Smooth muscle cell (in vitro differentiated cells): ENCODE results near the gene CD99L2. TPM values are rescaled to one million over a fixed set of nuclear protein-coding genes. Genes with fewer than 3 reads are reported as not detected.

Source experiments
- DNase-seq: peaks from one replicate; lab custom pipeline; 2025; ENCODE audit not compliant: unreplicated experiment; lab: John Stamatoyannopoulos, UW
- H2AFZ ChIP-seq: fragments of 200-600 bp; sonication (generic); 2 replicates; pipeline ENCODE4 v1.6.0; 2016; ENCODE audit warnings: antibody characterized with exemption, low read depth, mild to moderate bottlenecking
- H3F3A ChIP-seq: fragments of 200-600 bp; sonication (generic); 2 replicates; pipeline ENCODE4 v1.6.0; 2017; ENCODE audit warnings: antibody characterized with exemption, low read depth
- H3K27ac ChIP-seq: fragments of 200-600 bp; sonication (generic); 2 replicates; pipeline ENCODE4 v1.5.1; 2016; ENCODE audit warnings: low read depth, mild to moderate bottlenecking
- H3K27me3 ChIP-seq: fragments of 200-600 bp; sonication (generic); 2 replicates; pipeline ENCODE4 v1.6.1; 2016; ENCODE audit warnings: low read depth, mild to moderate bottlenecking
- H3K36me3 ChIP-seq: fragments of 200-600 bp; sonication (generic); 2 replicates; pipeline ENCODE4 v1.5.1; 2016; ENCODE audit warnings: low read depth
- H3K4me1 ChIP-seq: fragments of 200-600 bp; sonication (generic); 2 replicates; pipeline ENCODE4 v1.5.1; 2016; ENCODE audit warnings: low read depth
- H3K4me2 ChIP-seq: fragments of 200-600 bp; sonication (generic); 2 replicates; pipeline ENCODE4 v1.6.0; 2016; ENCODE audit warnings: mild to moderate bottlenecking
- H3K4me3 ChIP-seq: fragments of 200-600 bp; sonication (generic); 2 replicates; pipeline ENCODE4 v1.5.1; 2016; ENCODE audit warnings: mild to moderate bottlenecking
- H3K79me2 ChIP-seq: fragments of 200-600 bp; sonication (generic); 2 replicates; pipeline ENCODE4 v1.6.0; 2016; ENCODE audit warnings: low read depth, mild to moderate bottlenecking
- H3K9ac ChIP-seq: fragments of 200-600 bp; sonication (generic); 2 replicates; pipeline ENCODE4 v1.6.0; 2016; ENCODE audit warnings: low read depth
- H3K9me3 ChIP-seq: fragments of 200-600 bp; sonication (generic); replicated peaks from 2 replicates; pipeline ENCODE4 v1.5.1; 2016; ENCODE audit warnings: low read depth
- H4K20me1 ChIP-seq: fragments of 200-600 bp; sonication (generic); 2 replicates; pipeline ENCODE4 v1.6.0; 2016; ENCODE audit warnings: low read depth
- WGBS: methylation state at CpG from one replicate; pipeline ENCODE4 v1.1.7; 2016; ENCODE audit warnings: low lambda C conversion rate; 5-methylcytosine and 5-hydroxymethylcytosine counted together
- polyA plus RNA-seq: library from polyadenylated mRNA; unstranded; fragments of >200 nt; fragmentation: Nextera tagmentation; extraction: Ambion mirVana; gene quantifications from 2 replicates; pipeline ENCODE4 v1.2.1, GENCODE V29; 2016
- total RNA-seq: library from RNA; depleted of rRNA; stranded (reverse); fragments of >200 nt; gene quantifications from 2 replicates; pipeline ENCODE4 v1.2.3, GENCODE V29; 2014
- TF ChIP-seq, protein P1 (sequence below): fragments of 200-600 bp; sonication (generic); IDR thresholded peaks from 2 replicates; pipeline ENCODE4 v1.5.1; 2017; ENCODE audit warnings: borderline replicate concordance, mild to moderate bottlenecking, antibody characterized with exemption; ENCODE audit not compliant: insufficient read depth, poor library complexity, severe bottlenecking

CD99L2 gene
- total and polyA plus RNA-seq, 2 experiments from 2014 or later: 43.7 to 44.6 TPM

DNA sequence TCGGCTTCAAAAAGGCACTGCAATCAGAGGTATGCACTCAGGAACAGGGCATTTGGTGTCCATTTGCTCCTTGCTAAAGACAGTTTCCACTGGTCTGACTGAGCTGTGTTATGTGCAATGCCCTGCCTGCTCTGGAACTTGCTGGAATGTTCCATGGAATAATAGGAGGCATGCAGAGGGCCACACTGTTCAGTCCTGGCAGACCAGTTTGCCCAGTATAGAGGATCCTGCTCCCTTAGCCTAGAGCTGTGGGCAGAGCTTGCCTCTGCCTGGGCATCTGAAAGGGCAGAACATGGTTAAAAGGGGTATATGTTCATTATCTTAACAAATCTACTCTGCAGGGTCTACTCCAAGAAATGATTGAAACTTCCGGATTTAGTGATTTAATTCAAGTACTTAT, 27.8 kb upstream of the CD99L2 start:
- Histone ChIP-seq H3F3A (no peaks in the 10 kb centered on the region), H3K27ac (no peak overlapping the region), H3K4me1 (no peaks in the 10 kb centered on the region), H3K9ac (no peak overlapping the region), H4K20me1 (no peaks in the 10 kb centered on the region), H3K9me3 (no peaks in the 10 kb centered on the region), H2AFZ (no peak overlapping the region), H3K79me2 (no peaks in the 10 kb centered on the region), H3K4me3 (no peak overlapping the region), H3K27me3 (no peaks in the 10 kb centered on the region), H3K4me2 (no peak overlapping the region), H3K36me3 (no peaks in the 10 kb centered on the region)
- 93% methylated on average over 2 of the region's 2 CpGs for WGBS
- DNase-seq: no peak
- TF ChIP-seq, protein P1, sequence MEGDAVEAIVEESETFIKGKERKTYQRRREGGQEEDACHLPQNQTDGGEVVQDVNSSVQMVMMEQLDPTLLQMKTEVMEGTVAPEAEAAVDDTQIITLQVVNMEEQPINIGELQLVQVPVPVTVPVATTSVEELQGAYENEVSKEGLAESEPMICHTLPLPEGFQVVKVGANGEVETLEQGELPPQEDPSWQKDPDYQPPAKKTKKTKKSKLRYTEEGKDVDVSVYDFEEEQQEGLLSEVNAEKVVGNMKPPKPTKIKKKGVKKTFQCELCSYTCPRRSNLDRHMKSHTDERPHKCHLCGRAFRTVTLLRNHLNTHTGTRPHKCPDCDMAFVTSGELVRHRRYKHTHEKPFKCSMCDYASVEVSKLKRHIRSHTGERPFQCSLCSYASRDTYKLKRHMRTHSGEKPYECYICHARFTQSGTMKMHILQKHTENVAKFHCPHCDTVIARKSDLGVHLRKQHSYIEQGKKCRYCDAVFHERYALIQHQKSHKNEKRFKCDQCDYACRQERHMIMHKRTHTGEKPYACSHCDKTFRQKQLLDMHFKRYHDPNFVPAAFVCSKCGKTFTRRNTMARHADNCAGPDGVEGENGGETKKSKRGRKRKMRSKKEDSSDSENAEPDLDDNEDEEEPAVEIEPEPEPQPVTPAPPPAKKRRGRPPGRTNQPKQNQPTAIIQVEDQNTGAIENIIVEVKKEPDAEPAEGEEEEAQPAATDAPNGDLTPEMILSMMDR: no peak

DNA sequence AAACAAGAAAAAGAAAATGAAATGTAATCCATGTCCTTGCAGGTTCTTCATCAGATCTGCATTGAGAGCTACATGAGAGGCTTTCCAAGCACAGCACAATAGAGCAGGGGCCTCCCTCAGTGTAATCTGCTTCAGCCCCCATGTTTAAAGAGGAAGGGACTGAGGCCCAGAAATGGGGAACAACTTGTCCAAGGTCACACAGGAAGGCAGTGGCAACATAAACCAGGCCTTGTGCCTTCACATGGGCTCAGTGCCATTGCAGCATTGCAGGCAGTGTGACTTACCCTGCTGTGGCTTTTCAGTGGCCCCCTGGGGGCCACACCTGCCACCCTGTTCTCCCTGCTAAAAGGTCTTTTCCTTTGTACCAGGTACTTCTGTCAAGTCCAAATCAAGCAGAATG, 20.9 kb upstream of the CD99L2 start:
- Histone ChIP-seq H3K4me3 (no peak overlapping the region), H3K4me2 (no peak overlapping the region), H3K27ac (no peak overlapping the region), H3K36me3 (no peaks in the 10 kb centered on the region), H3K79me2 (no peaks in the 10 kb centered on the region), H2AFZ (no peak overlapping the region), H3K27me3 (no peaks in the 10 kb centered on the region), H4K20me1 (no peaks in the 10 kb centered on the region), H3K4me1 (no peaks in the 10 kb centered on the region), H3F3A (no peaks in the 10 kb centered on the region), H3K9me3 (no peaks in the 10 kb centered on the region), H3K9ac (no peak overlapping the region)
- TF ChIP-seq, protein P1: no peak
- no peak for DNase-seq

- no peaks in the 10 kb centered on the region for H4K20me1 ChIP-seq
- H3K4me1 ChIP-seq: no peaks in the 10 kb centered on the region
- no peak for DNase-seq
- no peak overlapping the region for H3K4me2 ChIP-seq
- H3K27me3 ChIP-seq: no peaks in the 10 kb centered on the region
- H2AFZ ChIP-seq: no peak overlapping the region
- 67% methylated on average over 9 of the region's 9 CpGs for WGBS
- no peaks in the 10 kb centered on the region for H3K79me2 ChIP-seq
- no peaks in the 10 kb centered on the region for H3F3A ChIP-seq
- TF ChIP-seq, protein P1: no peak
- H3K9ac ChIP-seq: no peak overlapping the region
- no peak overlapping the region for H3K4me3 ChIP-seq
- no peaks in the 10 kb centered on the region for H3K9me3 ChIP-seq
- no peak overlapping the region for H3K27ac ChIP-seq
- H3K36me3 ChIP-seq: no peaks in the 10 kb centered on the region
These were observed 15.0 kb upstream of the CD99L2 start for GRCh38 chrX:150913511-150913910.

- TF ChIP-seq, protein P1: no peak
- Histone ChIP-seq H3K9ac (no peak overlapping the region), H3K27ac (no peak overlapping the region), H3K36me3 (no peaks in the 10 kb centered on the region), H3K9me3 (no peaks in the 10 kb centered on the region), H3K4me2 (no peak overlapping the region), H2AFZ (no peak overlapping the region), H4K20me1 (no peaks in the 10 kb centered on the region), H3K4me1 (no peaks in the 10 kb centered on the region), H3K27me3 (no peaks in the 10 kb centered on the region), H3K79me2 (no peaks in the 10 kb centered on the region), H3K4me3 (no peak overlapping the region), H3F3A (no peaks in the 10 kb centered on the region)
- 89% methylated on average over 7 of the region's 7 CpGs for WGBS
- DNase-seq: no peak
These were observed 9.0 kb upstream of the CD99L2 start for GRCh38 chrX:150907474-150907873.
